BE2C (cell line): ENCODE results near the gene SVOPL.

ENCODE experiments used
- DNase-seq: peaks from one replicate; pipeline ENCODE4 v3.0.0-alpha.2; 2020
- H3K27me3 ChIP-seq: fragments of 250-450 bp; sonication (Bioruptor Pico); 2 replicates; pipeline ENCODE4 v1.5.1; 2020; ENCODE audit warnings: mild to moderate bottlenecking
- H3K36me3 ChIP-seq: fragments of 250-450 bp; sonication (Bioruptor Pico); 2 replicates; pipeline ENCODE4 v1.5.1; 2020; ENCODE audit warnings: mild to moderate bottlenecking
- H3K4me1 ChIP-seq: fragments of 250-450 bp; sonication (Bioruptor Pico); 2 replicates; pipeline ENCODE4 v1.5.1; 2020
- H3K4me3 ChIP-seq: 2 replicates; pipeline ENCODE4 v1.5.1; 2011; ENCODE audit warnings: low read depth, low read length
- H3K9me3 ChIP-seq: fragments of 250-450 bp; sonication (Bioruptor Pico); 2 replicates; pipeline ENCODE4 v1.5.1; 2020
- TF ChIP-seq, protein P1 (sequence below): IDR thresholded peaks from 2 replicates; pipeline ENCODE4 v1.5.1; 2012; ENCODE audit warnings: mild to moderate bottlenecking, low read depth, low read length

Gene SVOPL

DNA sequence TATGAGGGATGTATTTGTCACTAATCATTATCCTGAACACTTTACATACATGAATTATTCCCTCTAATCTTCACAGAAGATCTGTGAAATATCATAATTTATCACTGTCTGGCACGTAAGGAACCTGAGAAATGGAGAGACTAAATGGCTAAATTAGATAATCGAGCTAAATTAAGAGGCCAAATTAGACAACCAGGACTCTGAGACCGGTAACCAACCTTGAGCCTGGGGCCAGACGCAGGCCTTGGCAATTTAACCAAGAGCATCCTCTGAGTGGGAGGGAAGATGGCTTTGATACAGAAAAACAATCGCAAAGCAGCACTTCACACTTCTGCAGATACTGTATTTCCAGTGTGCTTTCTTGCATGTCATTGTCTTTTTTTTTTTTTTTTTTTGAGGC, 21.4 kb downstream of the SVOPL start:
- no peak overlapping the region for H3K4me3 ChIP-seq
- peak; percentile 57 for DNase-seq
- H3K4me1 ChIP-seq: no peaks in the 10 kb centered on the region
- TF ChIP-seq, protein P1, sequence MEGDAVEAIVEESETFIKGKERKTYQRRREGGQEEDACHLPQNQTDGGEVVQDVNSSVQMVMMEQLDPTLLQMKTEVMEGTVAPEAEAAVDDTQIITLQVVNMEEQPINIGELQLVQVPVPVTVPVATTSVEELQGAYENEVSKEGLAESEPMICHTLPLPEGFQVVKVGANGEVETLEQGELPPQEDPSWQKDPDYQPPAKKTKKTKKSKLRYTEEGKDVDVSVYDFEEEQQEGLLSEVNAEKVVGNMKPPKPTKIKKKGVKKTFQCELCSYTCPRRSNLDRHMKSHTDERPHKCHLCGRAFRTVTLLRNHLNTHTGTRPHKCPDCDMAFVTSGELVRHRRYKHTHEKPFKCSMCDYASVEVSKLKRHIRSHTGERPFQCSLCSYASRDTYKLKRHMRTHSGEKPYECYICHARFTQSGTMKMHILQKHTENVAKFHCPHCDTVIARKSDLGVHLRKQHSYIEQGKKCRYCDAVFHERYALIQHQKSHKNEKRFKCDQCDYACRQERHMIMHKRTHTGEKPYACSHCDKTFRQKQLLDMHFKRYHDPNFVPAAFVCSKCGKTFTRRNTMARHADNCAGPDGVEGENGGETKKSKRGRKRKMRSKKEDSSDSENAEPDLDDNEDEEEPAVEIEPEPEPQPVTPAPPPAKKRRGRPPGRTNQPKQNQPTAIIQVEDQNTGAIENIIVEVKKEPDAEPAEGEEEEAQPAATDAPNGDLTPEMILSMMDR: no peak
- H3K36me3 ChIP-seq: no peaks in the 10 kb centered on the region
- H3K9me3 ChIP-seq: no peaks in the 10 kb centered on the region
- H3K27me3 ChIP-seq: no peaks in the 10 kb centered on the region

DNA sequence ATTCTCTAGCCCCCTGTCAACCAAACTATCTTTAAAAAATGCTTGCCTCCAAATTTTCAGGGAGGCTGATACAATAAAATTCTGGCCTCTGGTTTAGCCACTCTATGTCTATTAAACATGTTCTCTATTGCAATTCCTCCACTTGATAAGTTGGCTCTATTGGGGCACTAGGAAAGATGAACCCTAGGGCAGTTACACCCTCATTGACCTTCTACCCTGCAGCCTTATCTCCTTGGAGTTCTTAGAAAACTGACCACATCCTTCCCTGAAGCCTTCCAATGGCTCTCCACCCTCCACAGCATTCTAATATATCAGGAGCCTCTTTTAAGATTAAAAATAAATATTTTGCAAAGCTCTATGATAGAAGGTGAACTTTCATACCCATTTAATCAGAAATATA, 30.6 kb downstream of the SVOPL start:
- no peak for DNase-seq
- H3K4me3 ChIP-seq: no peak overlapping the region
- no peaks in the 10 kb centered on the region for H3K27me3 ChIP-seq
- H3K9me3 ChIP-seq: no peaks in the 10 kb centered on the region
- peaks cover 3% of the 10 kb centered on the region; the same call in 1 of the 2 replicates for H3K4me1 ChIP-seq
- H3K36me3 ChIP-seq: no peaks in the 10 kb centered on the region
- TF ChIP-seq, protein P1: no peak

DNA sequence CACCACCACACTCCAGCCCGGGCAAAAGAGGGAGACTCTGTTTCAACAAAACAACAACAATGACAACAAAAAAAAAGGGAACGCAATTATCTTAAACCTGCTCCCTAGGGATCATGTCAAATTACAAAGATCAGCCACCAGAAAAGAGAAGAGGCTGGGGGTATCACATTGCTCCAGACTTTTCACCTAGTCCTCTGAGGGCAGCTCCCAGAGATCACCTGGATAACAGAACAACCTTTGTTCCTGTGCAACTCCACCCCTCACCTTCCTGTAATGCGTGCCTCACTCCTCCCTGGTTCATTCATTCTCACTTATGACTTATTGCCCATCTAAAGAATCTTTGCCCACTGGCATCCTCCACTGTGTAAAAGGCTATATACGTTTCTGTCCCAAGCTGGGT, 31.8 kb downstream of the SVOPL start:
- no peaks in the 10 kb centered on the region for H3K27me3 ChIP-seq
- no peak for DNase-seq
- H3K4me1 ChIP-seq: peaks cover 5% of the 10 kb centered on the region; the same call in 1 of the 2 replicates
- H3K9me3 ChIP-seq: no peaks in the 10 kb centered on the region
- H3K4me3 ChIP-seq: no peak overlapping the region
- H3K36me3 ChIP-seq: no peaks in the 10 kb centered on the region
- TF ChIP-seq, protein P1: no peak

DNA sequence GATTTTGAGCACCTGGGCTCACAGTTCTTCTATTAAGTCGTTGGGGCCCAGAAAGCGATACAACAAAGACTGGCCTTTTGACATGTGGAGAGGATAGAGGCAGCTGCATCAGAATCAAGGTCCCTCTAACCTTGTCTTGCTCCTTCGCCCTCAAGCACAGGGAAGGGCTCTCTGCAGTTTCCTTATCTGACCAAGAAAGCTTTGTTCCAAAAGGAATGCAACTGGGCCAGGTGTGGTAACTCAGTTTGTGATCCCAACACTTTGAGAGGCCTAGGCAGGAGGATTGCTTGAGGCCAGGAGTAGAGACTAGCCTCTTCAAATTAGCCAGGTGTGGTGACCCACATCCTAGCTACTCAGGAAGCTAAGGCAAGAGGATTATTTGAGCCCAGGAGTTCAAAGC, 32.2 kb downstream of the SVOPL start:
- TF ChIP-seq, protein P1: no peak
- H3K4me3 ChIP-seq: no peak overlapping the region

DNA sequence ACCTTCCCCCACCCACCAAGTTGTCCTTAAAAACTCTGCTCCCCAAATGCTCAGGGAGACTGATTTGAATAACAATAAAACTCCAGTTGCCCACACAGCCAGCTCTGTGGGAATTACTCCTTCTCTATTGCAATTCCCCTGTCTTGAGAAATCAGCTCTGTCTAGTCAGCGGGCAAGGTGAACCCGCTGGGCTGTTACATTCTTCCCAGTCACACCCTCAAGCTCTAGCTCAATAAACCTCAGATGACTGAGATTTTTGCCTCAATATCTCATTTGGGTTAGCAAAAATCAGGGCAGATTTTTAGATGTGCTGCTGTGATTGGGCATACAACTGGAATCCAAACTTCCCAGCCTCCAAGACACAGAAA, 32.9 kb downstream of the SVOPL start:
- no peaks in the 10 kb centered on the region for H3K27me3 ChIP-seq
- H3K36me3 ChIP-seq: no peaks in the 10 kb centered on the region
- no peaks in the 10 kb centered on the region for H3K9me3 ChIP-seq
- TF ChIP-seq, protein P1: no peak
- no peak overlapping the region for H3K4me3 ChIP-seq
- DNase-seq: no peak
- peaks cover 5% of the 10 kb centered on the region; the same call in 1 of the 2 replicates for H3K4me1 ChIP-seq

More for the DNA sequence above, 32.2 kb downstream of the SVOPL start:
- Histone ChIP-seq H3K27me3 (no peaks in the 10 kb centered on the region), H3K4me1 (peaks cover 5% of the 10 kb centered on the region; the same call in 1 of the 2 replicates), H3K9me3 (no peaks in the 10 kb centered on the region), H3K36me3 (no peaks in the 10 kb centered on the region)
- DNase-seq: no peak

DNA sequence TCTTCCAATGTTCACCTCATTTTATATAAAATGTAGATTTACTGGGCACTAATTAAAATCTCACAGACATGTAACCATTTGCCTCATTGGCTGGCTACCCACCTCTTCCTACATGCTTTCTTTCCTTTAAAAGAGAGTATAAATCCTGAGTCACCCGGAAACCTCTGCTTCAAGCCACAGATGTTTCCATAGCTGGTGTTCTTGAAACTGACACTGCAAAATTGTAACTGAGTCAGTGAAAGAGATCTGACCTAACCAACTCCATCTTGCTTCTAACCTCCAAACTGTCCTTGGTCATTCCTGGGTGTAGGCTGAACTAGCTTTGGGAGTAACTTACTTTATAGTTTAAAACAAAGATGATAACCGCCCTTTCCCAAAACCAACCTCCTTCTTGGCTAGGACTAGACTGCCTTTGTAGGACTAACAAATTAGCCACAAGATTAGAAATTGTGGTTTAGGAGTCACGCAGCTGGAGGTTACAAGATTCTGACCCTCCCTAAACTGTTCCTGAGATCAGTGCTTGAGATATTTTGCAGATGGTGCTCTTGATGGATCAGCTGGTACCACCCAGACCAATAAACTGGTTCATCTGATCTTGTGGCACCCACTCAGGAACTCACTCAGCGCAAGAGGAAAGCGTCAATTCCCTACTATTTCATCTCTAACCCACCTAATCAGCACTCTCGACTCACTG, 33.5 kb downstream of the SVOPL start:
- H3K9me3 ChIP-seq: no peaks in the 10 kb centered on the region
- H3K4me3 ChIP-seq: no peak overlapping the region
- DNase-seq: no peak
- H3K4me1 ChIP-seq: peaks cover 9% of the 10 kb centered on the region
- TF ChIP-seq, protein P1: no peak
- no peaks in the 10 kb centered on the region for H3K36me3 ChIP-seq
- H3K27me3 ChIP-seq: no peaks in the 10 kb centered on the region
